ENCODE measurements around the gene SLC41A1. TPM values are rescaled to one million over a fixed set of nuclear protein-coding genes. Genes with fewer than 3 reads are reported as not detected.

SLC41A1 gene
- total and polyA plus RNA-seq, 2 experiments from 2014 or later, result 15.3 to 16.8 TPM

DNA sequence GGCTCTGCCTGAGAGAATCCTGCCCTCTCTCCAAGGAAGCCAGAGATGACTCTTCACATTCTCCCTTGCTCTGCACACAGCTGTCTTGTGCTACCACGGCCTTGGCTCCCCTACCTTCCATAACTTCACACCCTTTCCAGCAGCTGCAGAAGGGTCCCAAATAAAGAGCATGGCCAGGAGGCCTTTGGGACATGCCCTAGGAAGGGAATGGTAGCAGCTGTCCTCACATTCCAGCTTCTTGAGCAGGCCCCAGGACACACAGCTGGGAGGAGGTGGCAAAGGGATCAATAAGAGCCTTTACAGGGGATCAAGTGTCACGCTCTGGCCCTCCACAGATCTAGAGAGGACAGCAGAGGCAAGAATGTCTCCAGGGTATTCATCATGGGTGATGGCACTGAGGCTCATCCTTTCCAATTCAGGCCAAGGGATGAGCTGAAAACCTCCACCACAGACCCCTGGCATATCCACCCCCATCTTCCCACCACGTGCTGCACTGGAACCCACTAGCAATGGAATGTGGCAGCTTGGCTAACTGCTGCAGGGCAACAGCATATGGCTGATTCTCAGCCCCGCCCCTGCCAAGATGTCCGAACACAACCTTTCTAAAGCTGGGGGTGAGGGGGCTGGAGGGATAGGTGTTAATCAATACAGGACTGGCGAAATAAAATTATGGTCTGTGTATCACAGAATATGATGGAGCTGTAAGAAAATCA, 19.9 kb downstream of the SLC41A1 start:
- H3K4me3 ChIP-seq, result no peak overlapping the region
- no peaks in the 10 kb centered on the region for H4K20me1 ChIP-seq (ENCODE audit: insufficient read depth, poor library complexity, severe bottlenecking)
- no peaks in the 10 kb centered on the region for H3K27me3 ChIP-seq
- H3K9me3 ChIP-seq (ENCODE audit: low read depth), result no peaks in the 10 kb centered on the region
- no peaks in the 10 kb centered on the region for H3K4me1 ChIP-seq (ENCODE audit: insufficient read depth)
- H3K79me2 ChIP-seq, result no peaks in the 10 kb centered on the region
- TF ChIP-seq EZH2phosphoT487 (IDR thresholded peaks at IDR 0.05; ENCODE audit: low read depth, severe bottlenecking, unreplicated experiment) (no peak), EZH2 (IDR thresholded peaks at IDR 0.05; ENCODE audit: borderline replicate concordance) (no peak)
- TF ChIP-seq, protein P1, sequence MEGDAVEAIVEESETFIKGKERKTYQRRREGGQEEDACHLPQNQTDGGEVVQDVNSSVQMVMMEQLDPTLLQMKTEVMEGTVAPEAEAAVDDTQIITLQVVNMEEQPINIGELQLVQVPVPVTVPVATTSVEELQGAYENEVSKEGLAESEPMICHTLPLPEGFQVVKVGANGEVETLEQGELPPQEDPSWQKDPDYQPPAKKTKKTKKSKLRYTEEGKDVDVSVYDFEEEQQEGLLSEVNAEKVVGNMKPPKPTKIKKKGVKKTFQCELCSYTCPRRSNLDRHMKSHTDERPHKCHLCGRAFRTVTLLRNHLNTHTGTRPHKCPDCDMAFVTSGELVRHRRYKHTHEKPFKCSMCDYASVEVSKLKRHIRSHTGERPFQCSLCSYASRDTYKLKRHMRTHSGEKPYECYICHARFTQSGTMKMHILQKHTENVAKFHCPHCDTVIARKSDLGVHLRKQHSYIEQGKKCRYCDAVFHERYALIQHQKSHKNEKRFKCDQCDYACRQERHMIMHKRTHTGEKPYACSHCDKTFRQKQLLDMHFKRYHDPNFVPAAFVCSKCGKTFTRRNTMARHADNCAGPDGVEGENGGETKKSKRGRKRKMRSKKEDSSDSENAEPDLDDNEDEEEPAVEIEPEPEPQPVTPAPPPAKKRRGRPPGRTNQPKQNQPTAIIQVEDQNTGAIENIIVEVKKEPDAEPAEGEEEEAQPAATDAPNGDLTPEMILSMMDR (IDR thresholded peaks at IDR 0.05; ENCODE audit: poor library complexity), result no peak
- H3K27ac ChIP-seq, result no peak overlapping the region
- no peak overlapping the region for H3K4me2 ChIP-seq
- H3K9me2 ChIP-seq (replicated peaks; ENCODE audit: insufficient read depth), result no peaks in the 10 kb centered on the region
- no peak for DNase-seq (ENCODE audit: low spot score)
- no peak overlapping the region for H2AFZ ChIP-seq
- no peaks in the 10 kb centered on the region for H3K36me3 ChIP-seq (replicated peaks; ENCODE audit: insufficient read depth, low read depth)
- WGBS (ENCODE audit: low lambda C conversion rate, missing lambda C conversion rate), result 79% methylated on average over 6 of the region's 6 CpGs

DNA sequence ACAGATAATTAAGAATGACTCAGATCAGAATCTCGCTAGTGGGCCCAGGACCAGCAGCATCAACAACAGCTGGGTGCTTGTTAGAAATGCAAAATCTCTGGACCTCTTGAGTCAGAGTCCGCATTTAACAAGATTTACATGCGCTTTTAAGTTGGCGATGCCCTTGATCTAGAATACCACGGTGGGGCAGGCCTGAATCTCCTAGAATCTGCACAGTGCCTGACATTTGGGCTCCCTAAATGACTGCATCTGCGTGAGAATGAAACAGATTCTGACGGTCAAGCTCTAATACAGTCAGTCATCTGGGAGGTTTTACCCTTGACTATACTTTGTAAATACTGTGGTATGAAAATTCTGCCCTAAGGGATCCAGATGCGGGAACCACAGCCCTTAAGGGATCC, 20.5 kb downstream of the SLC41A1 start:
- Histone ChIP-seq H2AFZ (no peak overlapping the region), H3K9me2 (replicated peaks; ENCODE audit: insufficient read depth) (no peaks in the 10 kb centered on the region), H3K36me3 (replicated peaks; ENCODE audit: insufficient read depth, low read depth) (no peaks in the 10 kb centered on the region), H3K4me2 (no peak overlapping the region), H3K4me1 (ENCODE audit: insufficient read depth) (no peaks in the 10 kb centered on the region), H4K20me1 (ENCODE audit: insufficient read depth, poor library complexity, severe bottlenecking) (no peaks in the 10 kb centered on the region), H3K79me2 (no peaks in the 10 kb centered on the region), H3K27ac (no peak overlapping the region), H3K27me3 (no peaks in the 10 kb centered on the region), H3K4me3 (no peak overlapping the region), H3K9me3 (ENCODE audit: low read depth) (no peaks in the 10 kb centered on the region)
- DNase-seq (ENCODE audit: low spot score), result no peak
- WGBS (ENCODE audit: low lambda C conversion rate, missing lambda C conversion rate), result 89% methylated on average over 8 of the region's 8 CpGs
- TF ChIP-seq EZH2phosphoT487 (IDR thresholded peaks at IDR 0.05; ENCODE audit: low read depth, severe bottlenecking, unreplicated experiment) (no peak), EZH2 (IDR thresholded peaks at IDR 0.05; ENCODE audit: borderline replicate concordance) (no peak)
- TF ChIP-seq, protein P1 (IDR thresholded peaks at IDR 0.05; ENCODE audit: poor library complexity), result no peak

DNA sequence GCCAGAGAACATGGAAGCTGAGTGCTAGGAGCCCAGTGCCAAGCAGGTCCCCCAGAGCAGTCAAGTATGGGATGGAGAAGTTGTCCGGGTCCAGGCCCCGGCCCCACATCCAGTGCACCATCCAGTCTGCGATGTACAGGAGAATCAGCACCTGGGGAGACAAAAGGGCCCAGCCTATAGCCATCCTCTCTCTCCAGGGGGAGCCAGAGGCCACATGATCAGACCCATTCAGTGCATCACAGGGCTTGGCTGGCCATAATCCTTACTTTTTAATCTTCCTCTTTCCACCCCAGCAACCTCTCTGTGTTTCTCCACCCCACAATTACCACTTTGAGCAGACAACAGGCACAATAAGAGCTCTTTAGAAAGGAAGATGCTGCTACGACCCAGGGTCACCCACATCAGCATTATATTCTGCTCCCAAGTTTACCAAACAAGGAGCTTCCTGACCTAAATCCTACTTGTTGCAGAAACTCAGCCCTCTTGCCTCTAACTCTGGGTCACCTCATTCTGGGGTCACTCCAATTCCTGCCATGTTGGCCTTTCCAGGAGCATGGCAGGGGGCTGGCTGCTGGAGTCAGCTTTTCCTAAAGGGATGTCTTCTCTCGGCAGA, 21.3 kb downstream of the SLC41A1 start:
- Histone ChIP-seq H3K9me3 (ENCODE audit: low read depth) (no peaks in the 10 kb centered on the region), H3K4me1 (ENCODE audit: insufficient read depth) (no peaks in the 10 kb centered on the region), H3K4me3 (no peak overlapping the region), H3K4me2 (no peak overlapping the region), H3K27me3 (no peaks in the 10 kb centered on the region), H4K20me1 (ENCODE audit: insufficient read depth, poor library complexity, severe bottlenecking) (no peaks in the 10 kb centered on the region), H3K9me2 (replicated peaks; ENCODE audit: insufficient read depth) (no peaks in the 10 kb centered on the region), H3K36me3 (replicated peaks; ENCODE audit: insufficient read depth, low read depth) (no peaks in the 10 kb centered on the region), H3K27ac (no peak overlapping the region), H3K79me2 (no peaks in the 10 kb centered on the region), H2AFZ (no peak overlapping the region)
- TF ChIP-seq, protein P1 (IDR thresholded peaks at IDR 0.05; ENCODE audit: poor library complexity), result peak; percentile 65
- TF ChIP-seq EZH2phosphoT487 (IDR thresholded peaks at IDR 0.05; ENCODE audit: low read depth, severe bottlenecking, unreplicated experiment), result no peak
- WGBS (ENCODE audit: low lambda C conversion rate, missing lambda C conversion rate), result 80% methylated on average over 5 of the region's 5 CpGs
- DNase-seq (ENCODE audit: low spot score), result peak; percentile 77
